GM11168 (cell line): ENCODE results near the gene ARPC5.
"Not testable (repeated sequence)": the region's sequence is repeated elsewhere in the genome, so short reads cannot be mapped to it uniquely, and the experiment has no call there.

Source experiments
- in situ Hi-C: fragments of 300-500 bp; cut with MboI; formaldehyde crosslinking; loops from one replicate; pipeline ENCODE4 v1.12.0; 2022; ENCODE audit warnings: low sequenced_read_pairs; ENCODE audit not compliant: unreplicated experiment

The ARPC5 gene

DNA sequence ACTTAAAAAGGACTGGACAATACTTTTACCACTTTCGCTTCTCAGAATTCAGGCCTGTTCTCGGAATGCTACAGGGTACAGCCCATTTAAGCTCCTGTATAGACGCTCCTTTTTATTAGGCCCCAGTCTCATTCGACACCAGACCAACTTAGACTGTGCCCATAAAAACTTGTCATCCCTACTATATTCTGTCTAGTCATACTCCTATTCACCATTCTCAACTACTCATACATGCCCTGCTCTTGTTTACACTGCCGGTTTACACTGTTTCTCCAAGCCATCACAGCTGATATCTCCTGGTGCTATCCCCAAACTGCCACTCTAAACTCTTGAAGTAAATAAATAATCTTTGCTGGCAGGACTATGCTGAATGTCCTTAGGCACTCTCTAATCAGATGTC is 17.4 kb downstream of the ARPC5 start:
- in situ Hi-C loops = not testable (repeated sequence)

DNA sequence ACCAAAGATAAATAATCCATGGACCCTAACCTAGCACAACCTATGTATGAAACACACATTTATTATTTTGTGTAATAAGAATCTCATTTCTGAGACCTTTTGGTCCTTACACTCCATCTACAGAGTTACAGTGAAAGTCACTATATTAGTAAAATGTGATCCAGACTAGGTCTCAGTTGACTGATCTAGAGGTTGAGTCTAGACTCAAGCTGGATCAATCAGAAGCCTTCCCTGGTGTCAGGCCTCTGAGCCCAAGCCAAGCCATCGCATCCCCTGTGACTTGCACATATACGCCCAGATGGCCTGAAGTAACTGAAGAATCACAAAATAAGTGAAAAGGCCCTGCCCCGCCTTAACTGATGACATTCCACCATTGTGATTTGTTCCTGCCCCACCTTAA is 22.6 kb downstream of the ARPC5 start:
- in situ Hi-C loops = not testable (repeated sequence)

DNA sequence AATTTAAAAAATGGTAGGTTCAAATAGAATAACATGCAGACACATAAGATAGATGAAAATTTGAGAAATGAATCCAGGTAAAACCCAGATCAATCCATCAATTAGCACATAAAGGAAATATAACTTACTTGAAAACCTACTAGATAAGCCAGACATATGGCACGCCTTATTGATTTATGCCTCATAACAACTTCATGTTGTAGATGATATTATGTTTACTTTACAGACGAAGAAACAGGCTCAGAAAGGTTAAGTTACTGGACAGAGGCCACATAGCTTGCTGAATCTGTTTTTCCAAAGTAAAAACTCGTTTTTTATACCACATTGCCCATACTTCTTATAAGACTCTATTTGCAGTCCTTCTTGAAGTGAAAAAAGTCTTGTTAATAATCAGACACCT is 23.2 kb downstream of the ARPC5 start:
- in situ Hi-C loops = no loop called here

DNA sequence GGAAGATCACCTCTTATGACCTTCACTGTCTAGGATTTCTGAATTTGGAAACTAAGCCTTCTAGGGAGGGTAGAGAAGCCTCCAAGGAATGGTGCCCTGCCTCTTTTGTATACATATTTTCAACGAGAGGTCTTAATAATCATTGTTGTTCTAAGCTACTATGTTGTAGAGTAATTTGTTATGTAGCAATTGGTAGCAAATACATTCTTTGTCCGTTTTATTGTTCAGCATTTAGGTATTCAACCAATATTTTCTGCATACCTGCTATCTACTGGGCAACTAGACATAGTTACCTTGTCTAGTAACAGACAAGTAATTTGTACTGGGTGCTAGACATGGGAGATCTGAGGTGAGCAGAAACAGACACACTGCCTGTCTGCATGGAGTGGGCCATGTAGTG is 24.6 kb downstream of the ARPC5 start:
- in situ Hi-C loops = no loop called here

DNA sequence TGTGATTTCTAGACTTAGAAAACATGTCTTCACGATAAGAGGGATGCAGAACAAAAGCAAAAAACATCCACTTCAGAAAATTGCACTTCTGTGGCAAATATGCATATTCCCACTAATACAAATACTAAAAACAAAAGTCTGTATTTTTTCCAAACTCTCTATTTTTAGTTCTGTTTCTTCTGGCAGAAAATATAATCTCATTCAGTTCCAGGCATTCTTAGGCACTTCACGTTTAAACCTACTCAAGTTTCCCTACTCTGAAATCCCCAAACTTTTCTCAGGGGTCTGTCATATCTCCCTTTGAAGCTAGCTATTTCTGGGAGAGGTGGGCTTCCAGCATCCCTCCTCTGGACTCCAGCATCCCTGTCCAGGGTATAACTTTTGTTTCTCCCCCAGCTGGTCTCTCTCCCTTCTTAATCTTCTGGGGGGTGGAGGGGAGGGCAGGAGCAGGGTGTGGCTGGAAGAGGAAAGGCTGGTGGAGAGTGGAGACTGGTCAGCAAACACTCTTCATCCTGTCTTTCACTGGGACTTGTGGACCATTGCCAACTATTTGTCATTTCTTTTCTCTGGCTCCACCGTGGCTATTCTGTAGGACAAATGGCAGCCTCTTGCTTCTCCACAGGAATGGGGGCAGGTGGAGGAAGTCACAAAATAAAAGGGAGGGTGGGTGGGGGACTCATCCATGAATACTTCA is 25.7 kb downstream of the ARPC5 start:
- in situ Hi-C loops = no loop called here

DNA sequence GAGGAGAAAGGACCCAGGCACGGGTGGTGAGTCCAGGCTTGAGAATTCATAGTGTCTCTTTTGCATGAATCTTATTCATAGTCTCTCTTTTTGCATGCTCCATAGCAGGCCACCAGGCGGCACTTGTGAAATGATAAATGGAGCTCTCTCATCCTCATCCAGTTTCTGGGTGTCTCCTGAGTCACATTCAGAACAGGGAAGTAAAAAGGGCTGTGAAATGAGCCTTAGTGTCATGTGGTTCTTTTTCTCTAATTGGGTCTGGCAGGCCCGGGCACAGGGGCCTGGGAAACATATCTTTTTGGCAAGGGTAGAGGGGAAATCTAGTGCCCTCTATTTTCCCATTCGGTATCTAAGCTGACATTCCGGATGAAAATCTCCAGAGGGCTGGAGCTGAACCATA is 26.3 kb downstream of the ARPC5 start:
- in situ Hi-C loops = no loop called here

DNA sequence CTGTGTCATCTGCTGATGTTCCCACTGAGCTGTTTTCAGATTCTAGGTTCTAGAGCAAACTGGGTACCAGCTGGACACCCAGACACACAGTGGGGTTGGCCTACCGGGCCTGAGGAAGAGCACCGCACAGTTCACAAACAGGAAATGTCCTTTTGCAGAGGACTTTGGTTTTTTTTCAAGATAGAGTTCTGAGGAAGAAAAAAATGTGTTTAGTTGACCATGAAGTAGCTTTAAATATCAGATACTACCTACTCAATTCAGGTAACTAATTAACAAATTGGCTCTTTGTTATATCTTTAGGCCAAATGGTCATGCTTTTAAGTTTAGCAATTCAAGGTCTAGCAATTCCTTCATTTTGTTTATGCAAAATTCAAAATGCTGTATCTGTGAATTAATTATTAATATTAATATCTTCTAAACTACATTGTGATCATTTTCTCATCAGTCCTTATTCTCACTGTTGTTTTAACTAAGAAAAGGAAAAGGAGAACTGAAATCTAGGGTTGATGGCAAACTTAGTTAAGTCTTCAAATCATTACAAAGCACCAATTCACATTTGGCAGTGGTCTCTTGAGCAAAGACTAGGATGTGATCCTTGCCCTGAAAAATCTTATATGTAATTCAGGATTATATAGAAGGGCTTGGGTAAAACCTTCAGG is 28.1 kb downstream of the ARPC5 start:
- in situ Hi-C loops = no loop called here

DNA sequence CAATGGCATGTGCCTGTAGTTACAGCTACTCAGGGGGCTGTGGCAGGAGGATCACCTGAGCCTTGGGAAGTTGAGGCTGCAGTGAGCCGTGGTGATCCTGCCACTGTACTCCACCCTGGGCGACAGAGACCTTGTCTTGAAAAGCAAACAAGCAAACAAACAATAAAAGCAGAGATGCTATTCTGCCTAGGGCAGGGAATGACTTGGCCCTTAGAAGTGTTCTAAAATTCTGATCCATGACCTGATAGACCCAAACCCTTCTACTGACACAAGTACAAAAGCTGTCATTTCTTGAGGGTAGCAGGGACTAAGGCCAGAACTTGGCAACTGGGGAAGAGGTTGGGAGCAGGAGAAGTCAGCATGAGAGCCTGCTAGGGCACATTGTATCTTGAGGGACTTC is 29.7 kb downstream of the ARPC5 start:
- in situ Hi-C loops = no loop called here

DNA sequence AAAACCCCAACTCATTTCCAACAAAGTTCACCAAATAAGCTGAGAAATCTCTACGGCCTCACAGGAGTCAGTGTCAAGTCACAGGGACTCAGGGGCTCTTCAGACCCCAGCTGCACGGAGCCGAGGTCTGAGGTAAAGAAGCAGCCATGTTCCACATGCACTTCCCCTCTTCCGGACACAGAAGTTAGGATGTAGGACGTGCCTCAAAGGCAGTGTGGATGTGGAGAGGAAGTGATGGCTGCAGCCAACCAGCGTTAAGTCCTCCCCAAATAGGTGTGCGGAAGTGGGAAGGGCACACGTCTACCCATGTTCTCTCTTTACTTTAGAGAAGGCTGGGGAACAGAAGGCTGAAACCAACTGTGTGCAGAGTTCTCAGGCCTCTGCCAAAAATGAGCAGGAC is 30.8 kb downstream of the ARPC5 start:
- in situ Hi-C loops = no loop called here

DNA sequence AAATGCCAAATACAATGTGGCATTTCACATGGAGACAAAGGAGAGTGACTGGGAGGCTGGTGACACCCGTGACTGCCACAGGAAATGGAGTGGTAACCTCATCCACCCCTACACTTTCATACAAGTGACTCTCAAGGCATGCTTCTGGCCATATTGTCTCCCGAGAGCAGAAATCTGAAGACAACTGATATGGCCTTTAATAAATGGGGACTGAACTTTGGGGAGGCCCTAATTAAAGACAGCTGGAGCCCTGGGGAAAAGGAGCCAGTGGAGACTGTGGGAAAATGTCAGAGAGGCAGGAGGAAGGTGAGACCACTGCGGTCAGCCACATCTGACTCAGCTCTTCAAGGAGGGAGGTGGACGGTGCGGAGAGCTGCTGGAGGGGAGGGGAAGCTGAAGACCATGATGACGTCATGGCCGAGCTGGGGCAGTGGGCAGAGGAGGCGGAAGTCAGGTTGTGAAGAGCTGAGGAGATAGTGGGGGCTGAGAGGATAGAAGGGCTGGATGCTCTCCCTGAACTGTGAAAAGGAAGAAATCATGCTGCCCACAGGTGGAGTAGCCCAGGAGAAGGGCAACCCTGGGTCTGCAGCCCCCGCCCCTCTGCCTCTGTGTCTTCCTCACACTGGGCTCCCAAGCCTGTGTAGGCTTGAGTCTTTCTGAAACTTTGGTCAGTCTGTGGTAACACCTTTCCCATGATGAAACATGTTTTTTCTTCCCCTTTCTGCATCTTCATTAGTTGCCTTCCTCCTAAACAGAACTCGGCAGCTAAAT is 31.4 kb downstream of the ARPC5 start:
- in situ Hi-C loops = no loop called here

DNA sequence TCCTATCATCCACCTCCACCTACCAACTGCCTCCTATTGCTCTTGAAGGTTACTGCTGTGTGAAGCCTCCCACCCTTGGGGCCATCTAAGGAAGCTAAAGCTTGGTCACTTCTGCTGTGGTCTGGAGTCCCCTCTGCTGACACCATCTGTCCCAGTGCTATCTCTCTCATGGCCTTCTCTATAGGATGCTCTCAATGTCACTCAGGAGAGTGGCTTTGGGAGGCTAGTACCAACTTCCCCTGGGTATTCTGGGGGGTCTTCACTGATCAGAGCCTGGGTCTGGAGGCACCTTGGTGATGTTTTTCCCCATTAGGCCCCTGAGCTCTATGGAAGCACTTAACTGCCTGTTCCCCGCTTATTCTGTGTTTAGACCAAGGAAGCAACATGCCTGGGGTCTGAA is 33.1 kb downstream of the ARPC5 start:
- in situ Hi-C loops = no loop called here

DNA sequence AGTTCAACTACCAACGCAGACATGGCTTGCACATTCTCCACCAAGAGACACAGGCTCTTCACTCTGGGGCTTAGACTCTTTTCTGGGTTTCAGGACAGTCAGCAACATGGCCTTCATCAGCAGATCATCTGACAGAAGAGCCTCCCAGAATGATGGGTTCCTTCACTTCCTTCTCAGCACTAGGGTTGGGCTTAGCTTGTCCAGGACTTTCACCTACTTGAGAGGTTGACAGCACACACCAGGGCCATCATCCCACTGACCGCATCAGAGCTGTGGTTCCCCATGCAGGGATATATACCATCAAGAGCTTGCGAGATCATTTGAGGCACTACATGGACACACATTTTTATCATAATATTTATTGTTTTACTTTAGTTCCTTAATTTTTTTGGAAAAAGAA is 34.9 kb downstream of the ARPC5 start:
- in situ Hi-C loops = no loop called here

DNA sequence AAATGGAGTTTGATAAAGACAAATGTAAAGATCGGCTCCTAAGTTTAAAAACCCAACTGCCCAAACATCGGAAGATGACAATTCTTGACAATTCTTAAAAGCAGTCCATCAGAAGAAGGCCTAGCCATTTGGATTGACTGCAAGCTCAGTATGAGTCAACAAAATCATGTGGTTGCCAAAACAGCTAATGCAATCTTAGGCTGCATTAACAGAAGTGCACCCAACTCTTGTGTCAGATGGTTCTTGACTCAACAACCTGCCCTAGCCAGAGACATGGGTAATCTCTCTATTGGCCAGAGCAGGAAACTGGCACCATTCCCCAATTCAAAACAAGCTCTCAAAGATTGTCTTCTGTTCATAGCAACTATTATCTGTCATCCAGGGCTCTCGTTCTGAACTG is 35.4 kb downstream of the ARPC5 start:
- in situ Hi-C loops = no loop called here

DNA sequence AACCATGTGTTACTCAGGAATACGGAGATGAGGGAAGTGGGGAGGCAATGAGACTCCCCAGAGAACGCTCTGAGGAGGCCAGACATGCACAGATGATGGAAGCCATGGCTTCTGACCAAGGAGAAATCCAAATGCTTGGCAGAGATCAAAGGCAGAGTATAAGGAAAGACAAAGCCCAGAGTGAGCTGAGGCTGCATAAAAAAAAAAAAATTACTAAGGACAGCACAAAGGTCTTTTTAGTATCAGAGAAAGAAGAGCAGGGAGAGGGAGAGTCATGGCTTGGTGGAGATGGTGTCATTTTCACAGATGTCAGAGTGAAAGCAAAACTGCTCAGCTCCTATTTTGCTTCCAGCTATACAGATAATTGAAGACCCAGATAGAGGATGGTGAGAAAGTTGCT is 37.2 kb downstream of the ARPC5 start:
- in situ Hi-C loops = no loop called here

DNA sequence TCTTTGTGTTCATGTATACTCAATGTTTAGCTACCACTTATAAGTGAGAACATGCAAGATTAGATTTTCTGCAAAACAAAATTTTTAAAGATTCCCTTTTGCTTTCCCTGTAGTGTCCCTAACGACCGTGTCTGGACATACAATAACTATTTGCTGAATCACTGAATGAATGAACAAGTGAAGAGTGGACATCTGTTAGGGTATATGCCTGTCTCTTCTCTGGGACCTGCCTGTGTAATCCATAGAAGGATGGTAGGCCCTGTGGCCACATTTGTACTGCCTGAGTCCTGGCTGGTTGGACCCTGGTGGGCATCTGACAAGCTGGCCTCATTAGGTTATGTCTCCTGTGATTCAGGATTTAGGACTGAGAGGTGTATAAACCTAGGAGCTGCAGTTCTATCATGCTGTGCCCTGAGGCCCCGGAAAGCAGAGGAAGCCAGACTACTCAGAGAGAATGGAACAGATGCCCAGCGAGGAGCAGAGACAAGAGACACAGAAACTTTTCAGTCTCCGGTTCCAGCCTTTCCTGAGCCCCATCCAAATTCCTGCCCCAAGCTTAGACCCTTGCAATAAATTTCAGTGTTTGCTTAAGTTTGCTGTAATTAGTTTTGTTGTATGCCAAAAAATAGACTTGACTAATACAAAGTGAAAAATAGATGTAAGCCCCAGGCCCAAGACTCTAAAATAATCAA is 37.8 kb downstream of the ARPC5 start:
- in situ Hi-C loops = no loop called here

DNA sequence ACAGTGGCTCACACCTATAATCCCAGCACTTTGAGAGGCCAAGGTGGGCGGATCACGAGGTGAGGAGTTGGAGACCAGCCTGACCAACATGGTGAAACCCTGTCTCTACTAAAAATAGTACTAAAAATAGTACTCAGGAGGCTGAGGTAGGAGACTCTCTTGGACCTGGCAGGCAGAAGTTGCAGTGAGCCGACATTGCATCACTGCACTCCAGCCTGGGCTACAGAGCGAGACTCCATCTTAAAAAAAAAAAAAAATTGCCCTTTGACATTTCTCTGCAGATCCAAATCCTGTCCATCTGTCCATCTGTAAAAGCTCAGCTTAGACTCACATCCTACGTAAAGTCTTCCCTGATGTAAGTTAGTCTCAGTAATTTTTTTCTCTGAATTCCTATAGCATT is 39.1 kb downstream of the ARPC5 start:
- in situ Hi-C loops = no loop called here

DNA sequence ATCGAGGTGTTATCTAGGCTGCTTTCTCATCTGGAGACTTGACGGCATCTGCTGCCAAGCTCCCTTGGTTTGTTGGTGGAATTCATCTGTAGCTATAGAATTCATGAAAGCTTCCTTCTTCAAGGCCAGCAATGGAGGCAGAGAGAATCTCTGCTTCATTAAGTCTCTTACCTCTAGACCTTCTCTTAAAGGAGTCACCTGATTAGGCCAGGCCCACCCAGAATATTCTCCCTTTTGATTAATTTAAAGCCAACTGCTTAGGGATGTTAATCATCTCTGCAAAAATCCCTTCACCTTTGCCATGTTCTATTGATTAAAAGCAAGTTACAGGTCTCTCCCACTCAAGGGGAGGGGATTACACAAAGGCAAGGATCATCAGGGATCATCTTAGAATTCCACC is 40.0 kb downstream of the ARPC5 start:
- in situ Hi-C loops = no loop called here

DNA sequence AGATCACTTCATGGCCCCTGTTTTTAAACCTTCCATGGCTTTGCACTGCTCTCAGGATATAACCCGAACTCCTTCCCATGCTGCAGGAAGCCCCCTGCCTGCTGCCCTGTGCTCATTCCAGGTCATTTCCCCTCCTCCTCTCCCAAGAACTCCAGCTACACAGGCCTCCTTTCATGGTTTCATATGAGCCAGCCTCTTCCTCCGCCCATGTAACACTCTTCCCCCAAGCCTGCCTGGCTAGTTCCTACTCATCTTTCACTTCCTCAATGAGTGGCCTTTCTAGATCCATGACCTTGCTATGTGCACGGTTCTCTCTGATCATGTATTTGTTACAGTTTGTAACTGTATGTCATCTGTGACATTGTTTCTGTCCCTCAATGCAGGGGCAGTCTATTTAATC is 42.2 kb downstream of the ARPC5 start:
- in situ Hi-C loops = no loop called here

DNA sequence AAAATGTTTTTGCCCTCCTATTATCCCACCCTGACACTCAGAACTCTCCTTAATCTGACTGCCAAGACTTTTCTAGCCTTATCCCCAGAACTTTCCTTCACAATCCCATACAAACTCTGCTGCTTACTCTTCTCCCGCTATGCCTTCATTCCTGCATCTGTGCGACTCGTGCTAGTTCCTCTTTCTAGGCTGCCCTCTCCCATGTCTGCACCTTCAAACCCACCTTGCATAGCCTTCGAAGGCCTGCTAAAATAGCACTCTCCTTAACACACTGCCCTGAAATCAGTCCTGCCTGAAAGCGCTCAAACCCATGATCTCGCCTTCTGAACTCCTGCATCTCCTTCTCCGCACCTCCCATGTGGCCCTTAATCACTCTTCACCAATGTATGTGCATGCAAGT is 42.9 kb downstream of the ARPC5 start:
- in situ Hi-C loops = no loop called here

DNA sequence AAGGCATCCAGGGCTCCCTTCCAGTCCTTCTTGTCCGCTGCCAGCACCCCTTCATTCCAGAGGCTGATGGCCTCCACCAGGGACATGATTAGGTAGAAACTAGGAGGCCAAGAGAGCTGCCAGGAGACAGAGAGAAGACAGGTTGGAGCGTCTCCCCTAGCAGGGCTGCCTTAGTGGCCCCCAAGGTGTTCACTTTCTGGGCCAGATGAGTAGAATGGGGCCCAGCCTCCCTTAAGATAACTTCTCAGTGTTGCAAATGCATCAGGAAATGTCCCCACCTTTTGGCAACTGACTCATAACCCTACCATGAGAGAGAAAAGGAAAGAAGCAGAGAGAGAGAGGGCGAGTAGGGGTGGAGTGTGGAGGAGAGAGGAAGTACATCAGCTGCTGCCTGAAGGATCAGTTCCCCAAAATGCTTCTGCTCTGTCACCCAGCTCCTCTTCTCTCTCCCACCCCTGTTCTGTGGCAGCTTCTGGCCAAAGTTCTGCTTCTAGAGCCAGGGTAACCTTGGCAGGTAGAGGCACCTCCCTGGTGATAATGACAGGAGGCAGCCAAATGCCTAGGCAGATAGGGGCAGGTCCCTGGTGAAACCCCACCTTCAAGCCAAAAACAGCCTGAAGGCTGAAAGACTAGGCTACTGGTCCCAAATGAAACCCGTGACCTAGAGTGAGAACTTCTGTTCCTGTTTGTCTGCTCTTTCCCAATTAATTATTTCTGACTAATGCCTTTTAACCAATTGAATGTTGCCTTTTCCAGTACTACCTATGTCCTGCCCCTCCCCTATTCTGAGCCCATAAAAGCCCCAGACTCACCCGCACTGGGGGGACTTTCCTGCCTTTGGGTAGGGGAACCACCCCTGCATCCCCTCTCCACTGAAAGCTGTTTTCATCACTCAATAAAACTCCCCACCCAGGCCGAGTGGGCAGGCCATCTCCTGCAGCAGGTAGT is 45.1 kb downstream of the ARPC5 start, which contains the start of gene NCF2:
TSS of gene NCF2 (minus strand) at position 216 of the 948 bp plus-strand sequence. CDS start at position 86, 130 bp downstream.
- in situ Hi-C loops = no loop called here
